Activated naive CD4-positive, alpha-beta T cell (primary cell): Measurements from ENCODE around the gene SERBP1.
"Not testable (repeated sequence)": the region's sequence is repeated elsewhere in the genome, so short reads cannot be mapped to it uniquely, and the experiment has no call there.

Source experiments
- DNase-seq, 4 experiments: peaks; one replicate each; lab custom pipeline; 2025; lab: John Stamatoyannopoulos, UW

Gene SERBP1

DNA sequence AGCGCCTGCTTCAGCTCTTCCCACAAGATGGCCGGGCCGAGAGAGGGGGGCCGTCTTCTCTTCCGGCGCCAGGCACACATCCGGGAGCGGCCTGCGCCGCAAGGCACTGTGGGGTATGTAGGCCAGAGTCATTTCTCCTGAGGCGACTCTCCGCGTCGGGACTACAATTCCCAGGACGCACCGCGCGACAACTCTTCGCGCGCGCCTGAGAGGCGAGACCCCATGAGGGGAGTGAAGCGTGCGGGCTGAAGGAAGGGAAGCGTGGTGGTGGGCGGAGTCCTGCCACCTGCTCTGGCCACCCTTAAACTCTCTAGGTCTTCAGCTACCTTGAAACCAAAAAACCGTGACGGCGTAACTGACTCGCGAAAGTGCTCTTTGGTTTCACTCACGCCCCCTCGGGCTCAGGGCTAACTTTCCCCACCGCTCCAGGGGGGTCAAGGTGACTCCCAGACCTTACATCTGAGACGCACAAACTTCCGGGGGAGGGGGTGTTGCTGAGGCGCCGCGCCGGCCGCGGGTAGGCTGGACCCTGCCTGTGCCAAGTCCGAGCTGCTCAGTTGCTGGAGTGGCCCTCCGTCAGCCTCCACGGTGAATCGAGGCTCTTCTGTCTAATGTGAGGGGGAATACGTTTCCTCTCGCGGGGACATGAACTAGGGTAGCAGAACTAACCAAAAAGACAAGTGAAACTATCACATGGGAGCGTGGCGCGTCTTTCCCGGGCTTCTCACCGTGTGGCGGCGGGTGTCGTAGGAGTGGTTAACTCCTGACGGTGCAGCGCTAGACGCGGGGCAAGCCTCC, at the start of gene SERBP1:
SERBP1 (minus strand) TSS at position 45 of the 798 bp plus-strand sequence. CDS start 102 bp downstream, outside the sequence.
- peak; percentile 82 to 94 (median 86) for DNase-seq

- DNase-seq: no peak
Measured at GRCh38 chr1:67479146-67479891, 49.1 kb upstream of the SERBP1 start.

GRCh38 chr1:67476906-67477305, 46.7 kb upstream of the SERBP1 start:
- no peak for DNase-seq

DNA sequence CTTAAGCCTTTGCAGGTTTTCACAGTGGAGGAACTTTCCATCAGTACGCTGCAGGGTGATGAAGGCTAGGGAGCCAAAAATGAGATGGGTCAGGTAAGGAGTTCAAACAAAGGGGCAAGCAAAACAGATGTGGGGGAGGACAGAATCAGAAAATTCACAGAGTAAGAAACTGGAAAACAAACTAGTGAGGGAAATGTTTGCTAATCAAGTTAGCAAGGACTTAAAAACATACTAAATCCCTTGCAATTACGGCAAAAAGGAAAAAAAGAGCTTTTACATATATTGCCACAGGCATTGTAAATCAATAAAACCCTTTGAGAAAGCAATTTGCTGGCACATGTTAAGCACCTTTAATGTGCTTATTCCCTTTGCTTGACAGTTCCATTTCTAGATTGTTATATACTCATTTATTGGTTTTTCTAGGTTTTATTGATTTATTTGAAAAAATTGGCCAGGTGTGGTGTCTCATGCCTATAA, 45.8 kb upstream of the SERBP1 start:
- no peak for DNase-seq

- DNase-seq: no peak
Measured at GRCh38 chr1:67472056-67472455, 41.9 kb upstream of the SERBP1 start.

GRCh38 chr1:67469431-67469830, 39.2 kb upstream of the SERBP1 start:
- DNase-seq: no peak

DNA sequence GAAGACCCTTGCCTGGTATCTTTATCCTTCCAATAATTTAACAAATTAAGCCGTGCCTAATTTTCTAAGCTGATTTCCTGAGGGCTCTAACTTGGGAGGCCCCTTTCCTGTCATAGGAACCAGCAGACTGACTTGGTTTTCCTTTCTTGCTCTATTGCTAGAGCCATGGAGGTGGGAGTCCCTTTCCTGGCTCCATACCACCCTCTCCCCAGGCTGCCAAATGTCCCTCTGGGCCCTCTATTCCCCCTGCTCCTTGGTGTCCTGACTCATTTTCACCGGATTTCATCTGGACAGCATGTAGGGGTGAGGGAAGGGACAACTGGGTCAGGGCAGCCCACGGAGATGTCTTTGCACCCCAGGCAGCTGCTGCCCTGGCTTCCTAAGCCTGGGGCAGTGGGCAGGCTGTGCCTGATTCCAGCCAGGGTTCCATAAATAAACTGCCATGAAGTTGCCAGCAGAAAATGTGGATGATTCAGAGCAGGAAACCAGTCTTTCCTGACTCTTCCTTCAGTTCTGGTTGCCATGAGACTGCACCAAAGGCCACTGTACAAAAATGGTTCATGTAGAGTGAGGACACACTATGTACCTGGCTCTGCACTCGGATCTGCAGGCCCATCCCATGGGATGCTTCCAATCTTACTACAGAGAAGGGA, 38.0 kb upstream of the SERBP1 start:
- no peak for DNase-seq

DNA sequence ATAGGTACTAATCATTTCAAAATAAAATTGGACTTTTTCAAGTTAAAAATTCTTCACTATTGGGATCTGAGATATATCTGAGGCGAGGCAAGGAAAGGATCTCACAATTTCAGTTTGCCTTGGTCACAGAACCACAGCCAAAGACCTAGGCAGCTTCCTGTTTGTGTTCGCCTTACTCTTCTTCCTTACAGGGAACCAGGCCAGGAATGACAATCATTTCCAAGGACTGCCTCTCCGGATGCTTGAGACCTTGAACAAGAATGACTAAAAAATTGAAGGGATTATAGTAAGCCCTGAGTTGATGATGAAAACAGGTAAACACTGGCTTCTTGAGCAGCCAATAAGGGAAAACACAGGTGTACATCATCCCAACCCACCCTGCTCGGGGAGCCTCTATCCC, 35.2 kb upstream of the SERBP1 start:
- DNase-seq: no peak

GRCh38 chr1:67464746-67465145, 34.5 kb upstream of the SERBP1 start:
- DNase-seq: no peak

DNA sequence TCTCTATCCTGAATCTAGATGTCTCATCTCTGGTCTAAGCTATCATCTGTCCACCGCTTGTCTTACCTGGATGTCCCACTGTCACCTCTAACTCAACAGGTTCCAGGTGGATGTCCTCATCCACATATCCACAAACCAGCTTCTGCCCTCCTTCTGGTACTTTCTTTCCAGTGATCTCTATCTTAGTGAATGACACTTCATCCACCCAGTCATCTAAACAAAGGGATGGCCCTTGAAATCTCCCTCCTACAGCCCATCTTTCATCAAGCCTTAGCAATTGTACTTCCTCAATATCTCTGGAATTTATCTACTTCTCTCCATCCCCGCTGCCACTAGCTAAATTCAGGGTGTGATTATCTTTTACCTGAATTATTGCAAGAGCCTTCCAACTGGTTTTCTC, 33.9 kb upstream of the SERBP1 start:
- no peak for DNase-seq

DNA sequence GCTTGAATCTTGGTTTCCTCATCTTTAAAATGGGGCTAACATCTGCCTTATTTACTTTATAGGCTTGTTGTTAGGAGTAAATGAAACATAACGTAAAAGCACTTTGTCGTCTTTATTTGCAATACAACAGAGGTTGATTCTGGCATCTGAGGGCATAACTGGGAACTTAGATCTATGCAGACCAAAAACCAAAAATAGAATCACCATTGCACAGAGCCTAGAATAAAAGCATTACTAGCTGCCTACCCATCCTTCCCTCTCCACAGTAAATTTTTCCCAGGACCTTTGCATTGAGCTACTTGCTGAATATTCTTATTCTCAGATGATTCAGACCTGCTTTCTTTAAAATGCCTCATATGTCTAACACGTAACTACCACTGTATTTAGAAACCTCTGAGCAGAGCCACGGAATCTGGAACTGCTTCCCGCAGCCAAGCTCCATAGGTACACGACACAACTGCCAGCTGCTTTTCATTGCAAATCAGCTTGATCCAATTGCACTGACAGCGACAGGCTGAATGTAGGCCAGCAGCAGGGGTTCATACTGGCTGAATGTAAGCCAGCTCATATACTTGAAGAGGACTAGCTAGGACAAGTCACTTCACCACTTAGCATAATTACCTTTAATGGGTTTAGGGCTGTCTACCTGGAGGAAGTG, 33.2 kb upstream of the SERBP1 start:
- no peak for DNase-seq

GRCh38 chr1:67460676-67461500, 30.7 kb upstream of the SERBP1 start:
- no peak for DNase-seq

DNA sequence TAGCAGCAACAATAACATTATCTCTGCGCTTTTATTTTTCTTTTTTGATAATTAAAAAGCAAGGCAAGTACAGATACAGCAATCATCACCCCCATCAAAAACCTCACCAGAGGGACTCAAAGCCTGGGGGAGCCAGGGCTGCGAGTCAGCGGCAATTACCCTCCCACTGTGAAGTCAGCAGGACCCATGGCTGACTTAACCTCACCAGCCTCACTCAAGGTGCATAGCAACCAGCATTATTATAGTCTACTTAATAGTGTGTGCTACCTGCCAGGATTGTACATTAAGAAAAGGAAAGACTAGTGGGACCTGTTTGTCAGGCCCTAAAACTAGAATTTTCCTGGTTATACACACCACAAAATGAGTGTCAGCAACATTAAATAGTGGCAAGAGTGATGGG, 28.9 kb upstream of the SERBP1 start:
- DNase-seq: no peak

GRCh38 chr1:67458663-67459062, 28.5 kb upstream of the SERBP1 start:
- DNase-seq: no peak

GRCh38 chr1:67457247-67457646, 27.0 kb upstream of the SERBP1 start:
- no peak for DNase-seq

DNA sequence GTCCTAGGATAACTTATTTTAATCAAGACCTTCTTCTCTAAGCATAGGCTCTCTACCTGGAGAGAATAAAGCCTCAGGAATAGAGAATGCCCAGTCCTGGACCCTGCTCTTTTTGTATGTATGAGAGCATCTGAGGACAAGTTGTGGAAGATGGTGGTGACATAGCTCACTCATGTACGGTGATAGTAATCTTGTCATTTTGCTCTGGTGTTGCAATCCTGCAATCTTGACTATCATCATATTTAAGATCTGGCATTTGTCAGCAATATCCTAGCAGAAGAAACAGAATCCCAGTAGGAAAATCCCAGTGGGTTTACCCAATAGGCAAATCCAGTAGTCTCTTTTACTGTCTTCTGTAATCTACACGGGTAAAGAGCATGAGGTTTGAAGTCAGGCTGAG, 21.6 kb upstream of the SERBP1 start:
- DNase-seq: no peak

DNA sequence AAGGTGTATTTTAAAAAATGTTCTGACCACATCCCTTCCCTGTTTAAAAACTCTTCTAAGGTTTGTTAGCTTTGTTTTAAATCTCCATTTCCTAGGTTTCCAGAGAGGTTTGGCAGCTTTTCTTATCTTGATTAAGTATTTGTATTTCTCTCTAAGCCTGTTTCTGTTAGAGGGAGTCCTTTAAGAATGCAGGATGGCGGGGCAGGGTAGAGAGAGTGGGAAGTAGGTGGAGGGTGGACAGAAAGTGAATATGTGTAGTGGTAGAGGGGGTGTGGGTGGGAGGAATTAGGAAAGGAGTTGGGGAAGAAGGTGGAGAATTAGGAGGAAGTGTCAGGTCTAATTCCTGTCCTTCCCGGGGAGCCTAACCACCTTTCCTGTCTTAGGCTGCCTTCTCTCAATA, 21.2 kb upstream of the SERBP1 start:
- no peak for DNase-seq

DNA sequence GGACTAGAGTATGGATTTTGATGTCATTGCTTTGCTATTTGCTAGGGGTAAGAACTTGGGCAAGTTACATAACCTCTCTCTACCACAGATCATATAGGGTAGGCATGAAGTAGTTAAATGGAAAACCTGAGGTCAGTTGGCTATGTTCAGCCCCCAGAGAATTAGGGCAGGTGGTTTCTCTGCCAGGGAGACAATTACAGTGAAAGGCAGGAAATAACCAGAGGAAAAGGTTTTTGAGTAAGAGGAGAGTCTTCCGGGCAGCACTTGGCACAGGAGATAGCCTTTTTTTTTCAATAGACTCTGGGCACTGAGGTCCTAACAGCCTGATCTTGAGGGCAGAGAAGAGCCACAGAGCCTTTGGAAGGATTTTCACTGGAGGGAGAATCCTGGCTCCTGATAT, 16.7 kb upstream of the SERBP1 start:
- no peak for DNase-seq

DNA sequence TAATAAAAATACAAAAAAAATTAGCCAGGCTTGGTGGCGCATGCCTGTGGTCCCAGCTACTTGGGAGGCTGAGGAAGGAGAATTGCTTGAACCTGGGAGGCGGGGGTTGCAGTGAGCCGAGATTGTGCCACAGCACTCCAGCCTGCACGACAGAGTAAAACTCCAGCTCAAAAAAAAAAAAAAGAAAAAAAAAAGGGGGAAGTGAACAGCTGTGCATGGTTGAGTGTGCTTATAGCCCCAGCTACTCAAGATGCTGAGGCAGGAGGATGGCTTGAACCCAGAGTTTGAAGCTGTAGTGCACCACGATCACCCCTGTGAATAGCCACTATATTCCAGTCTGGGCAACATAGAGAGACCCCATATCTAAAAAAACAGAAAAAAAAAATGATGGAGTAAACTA, 15.8 kb upstream of the SERBP1 start:
- not testable (repeated sequence) for DNase-seq

DNA sequence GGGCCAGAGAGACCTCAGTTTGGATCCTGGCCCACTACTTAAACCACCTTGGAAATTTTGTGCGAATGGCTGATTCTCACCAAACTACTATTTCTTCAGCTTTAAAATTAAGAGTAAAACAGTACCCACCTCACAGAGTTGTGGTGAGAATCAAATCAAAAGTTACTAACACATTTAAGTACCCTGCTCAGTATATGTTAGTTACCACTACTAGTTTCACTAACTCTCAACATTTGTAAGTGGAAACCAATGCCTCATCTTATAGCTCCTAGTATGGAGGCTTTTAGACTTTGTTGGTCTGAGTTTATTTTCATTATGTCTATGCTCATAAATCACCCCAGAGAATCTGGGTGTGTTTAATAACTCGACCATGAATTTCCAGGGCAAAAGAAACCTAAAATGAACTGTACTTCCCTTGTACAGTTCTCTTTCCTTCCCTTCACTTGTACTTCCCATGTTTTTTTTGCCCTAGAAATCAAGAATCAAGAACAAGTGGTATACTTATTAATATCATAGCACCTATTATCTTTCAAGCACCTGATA, 11.6 kb upstream of the SERBP1 start:
- DNase-seq: no peak

- DNase-seq: peak in 2 of 4 experiments; percentile 9 to 12
Measured at GRCh38 chr1:67441183-67441582, 11.0 kb upstream of the SERBP1 start.
